ENCODE results near the gene TPRX1.
A peak's percentile ranks its signal among the peaks of the same experiment; 100 is the strongest.
"Not testable (repeated sequence)": the region's sequence is repeated elsewhere in the genome, so short reads cannot be mapped to it uniquely, and the experiment has no call there.

The TPRX1 gene

GRCh38 chr19:47779524-47780214 is 24.7 kb downstream of the TPRX1 start:
- CTCF ChIA-PET = interaction anchor here (1.2 kb wide), 1 partner anchor 10 kb away, joined by 6 read pairs; no protein-coding TSS in a partner anchor
- no peak for TF ChIP-seq CTCF (IDR thresholded peaks at IDR 0.05; ENCODE audit: control extremely low read depth, extremely low read depth, low read depth, missing control alignments)
- POLR2A ChIA-PET = no interaction called here
- DNase-seq (ENCODE audit: extremely low spot score) = no peak

GRCh38 chr19:47778954-47779351 is 25.4 kb downstream of the TPRX1 start:
- TF ChIP-seq CTCF (IDR thresholded peaks at IDR 0.05; ENCODE audit: control extremely low read depth, extremely low read depth, low read depth, missing control alignments) = no peak
- no peak for DNase-seq (ENCODE audit: extremely low spot score)
- ChIA-PET POLR2A (no interaction called here), CTCF (no interaction called here)

- ChIA-PET CTCF (interaction anchor here (1.5 to 3.5 kb wide), 2 partner anchors 9 to 13 kb away, joined by 3 to 14 read pairs; no protein-coding TSS in a partner anchor), POLR2A (no interaction called here)
- no peak for TF ChIP-seq CTCF (IDR thresholded peaks at IDR 0.05; ENCODE audit: control extremely low read depth, extremely low read depth, low read depth, missing control alignments)
- peak; percentile 96 for DNase-seq (ENCODE audit: extremely low spot score)
These were observed 26.1 kb downstream of the TPRX1 start, which contains the start of gene SELENOW for GRCh38 chr19:47778049-47778953. Gene SELENOW, plus strand, starts transcription at chr19:47778703. Its CDS starts 83 bp downstream, at chr19:47778786.

- DNase-seq (ENCODE audit: extremely low spot score) = not testable (repeated sequence)
- ChIA-PET POLR2A (interaction anchor here (0.7 kb wide), 1 partner anchor 1039 kb away, joined by 4 read pairs; no protein-coding TSS in a partner anchor), CTCF (interaction anchor here (0.6 to 3.5 kb wide), 4 partner anchors 9 to 62 kb away, joined by 3 to 14 read pairs (median 3); no protein-coding TSS in a partner anchor)
These were observed 26.9 kb downstream of the TPRX1 start for GRCh38 chr19:47777245-47778048.

GRCh38 chr19:47776568-47776967 is 27.8 kb downstream of the TPRX1 start:
- CTCF ChIA-PET = interaction anchor here (1.5 to 3.5 kb wide), 4 partner anchors 9 to 61 kb away, joined by 3 to 14 read pairs (median 4); no protein-coding TSS in a partner anchor
- POLR2A ChIA-PET = interaction anchor here (0.7 kb wide), 1 partner anchor 1038 kb away, joined by 4 read pairs; no protein-coding TSS in a partner anchor
- no peak for DNase-seq (ENCODE audit: extremely low spot score)
- TF ChIP-seq CTCF (IDR thresholded peaks at IDR 0.05; ENCODE audit: control extremely low read depth, extremely low read depth, low read depth, missing control alignments) = no peak

GRCh38 chr19:47771291-47771690 is 33.1 kb downstream of the TPRX1 start:
- DNase-seq (ENCODE audit: extremely low spot score); POLR2A ChIA-PET; CTCF ChIA-PET: not testable (repeated sequence)

GRCh38 chr19:47769534-47769933 is 34.8 kb downstream of the TPRX1 start:
- ChIA-PET CTCF (no interaction called here), POLR2A (no interaction called here)
- DNase-seq (ENCODE audit: extremely low spot score) = no peak
- TF ChIP-seq CTCF (IDR thresholded peaks at IDR 0.05; ENCODE audit: control extremely low read depth, extremely low read depth, low read depth, missing control alignments) = no peak

All from GM10248 (cell line).